ENCODE data around the gene BAHCC1.

- TF ChIP-seq CTCF (conservative IDR thresholded peaks at IDR 0.05; ENCODE audit: low read length) (no peak), EZH2phosphoT487 (IDR thresholded peaks at IDR 0.05; ENCODE audit: borderline replicate concordance) (no peak)
Measured at GRCh38 chr17:81346908-81347349, 48.3 kb upstream of the BAHCC1 start.
